ENCODE data around the gene DENND4A.

The DENND4A gene

DNA sequence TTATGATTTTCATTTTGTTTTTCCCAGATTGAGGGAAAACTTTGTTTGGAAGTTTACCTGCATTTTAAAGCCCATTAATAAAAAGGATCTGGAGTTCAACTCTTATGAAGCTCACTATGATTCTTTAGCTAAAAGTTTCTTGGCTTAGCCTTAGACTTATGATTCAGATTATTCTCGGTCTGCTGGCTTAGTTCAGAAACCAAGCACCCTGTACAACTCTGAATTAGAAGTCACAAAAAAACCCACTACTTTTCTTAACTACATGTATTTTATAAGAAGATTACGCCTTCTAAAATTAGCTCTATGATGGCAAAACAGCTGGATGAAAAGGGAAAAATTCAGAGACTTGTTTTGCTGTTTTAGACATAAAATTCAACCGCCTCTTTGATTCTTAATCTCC, 14.3 kb upstream of the DENND4A start:
- no peak for DNase-seq
- Histone ChIP-seq H3K9me3 (no peaks in the 10 kb centered on the region), H3K27ac (no peak overlapping the region), H3K4me3 (no peak overlapping the region), H3K36me3 (no peaks in the 10 kb centered on the region), H3K4me1 (peaks cover 0 to 7% (median 0%) of the 10 kb centered on the region in 4 donors), H3K27me3 (no peaks in the 10 kb centered on the region)
- intact Hi-C loops (cut with DNase I; ENCODE audit: low total_unique reads), result no loop called here
- TF ChIP-seq, protein P1, sequence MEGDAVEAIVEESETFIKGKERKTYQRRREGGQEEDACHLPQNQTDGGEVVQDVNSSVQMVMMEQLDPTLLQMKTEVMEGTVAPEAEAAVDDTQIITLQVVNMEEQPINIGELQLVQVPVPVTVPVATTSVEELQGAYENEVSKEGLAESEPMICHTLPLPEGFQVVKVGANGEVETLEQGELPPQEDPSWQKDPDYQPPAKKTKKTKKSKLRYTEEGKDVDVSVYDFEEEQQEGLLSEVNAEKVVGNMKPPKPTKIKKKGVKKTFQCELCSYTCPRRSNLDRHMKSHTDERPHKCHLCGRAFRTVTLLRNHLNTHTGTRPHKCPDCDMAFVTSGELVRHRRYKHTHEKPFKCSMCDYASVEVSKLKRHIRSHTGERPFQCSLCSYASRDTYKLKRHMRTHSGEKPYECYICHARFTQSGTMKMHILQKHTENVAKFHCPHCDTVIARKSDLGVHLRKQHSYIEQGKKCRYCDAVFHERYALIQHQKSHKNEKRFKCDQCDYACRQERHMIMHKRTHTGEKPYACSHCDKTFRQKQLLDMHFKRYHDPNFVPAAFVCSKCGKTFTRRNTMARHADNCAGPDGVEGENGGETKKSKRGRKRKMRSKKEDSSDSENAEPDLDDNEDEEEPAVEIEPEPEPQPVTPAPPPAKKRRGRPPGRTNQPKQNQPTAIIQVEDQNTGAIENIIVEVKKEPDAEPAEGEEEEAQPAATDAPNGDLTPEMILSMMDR (IDR thresholded peaks at IDR 0.05), result no peak

DNA sequence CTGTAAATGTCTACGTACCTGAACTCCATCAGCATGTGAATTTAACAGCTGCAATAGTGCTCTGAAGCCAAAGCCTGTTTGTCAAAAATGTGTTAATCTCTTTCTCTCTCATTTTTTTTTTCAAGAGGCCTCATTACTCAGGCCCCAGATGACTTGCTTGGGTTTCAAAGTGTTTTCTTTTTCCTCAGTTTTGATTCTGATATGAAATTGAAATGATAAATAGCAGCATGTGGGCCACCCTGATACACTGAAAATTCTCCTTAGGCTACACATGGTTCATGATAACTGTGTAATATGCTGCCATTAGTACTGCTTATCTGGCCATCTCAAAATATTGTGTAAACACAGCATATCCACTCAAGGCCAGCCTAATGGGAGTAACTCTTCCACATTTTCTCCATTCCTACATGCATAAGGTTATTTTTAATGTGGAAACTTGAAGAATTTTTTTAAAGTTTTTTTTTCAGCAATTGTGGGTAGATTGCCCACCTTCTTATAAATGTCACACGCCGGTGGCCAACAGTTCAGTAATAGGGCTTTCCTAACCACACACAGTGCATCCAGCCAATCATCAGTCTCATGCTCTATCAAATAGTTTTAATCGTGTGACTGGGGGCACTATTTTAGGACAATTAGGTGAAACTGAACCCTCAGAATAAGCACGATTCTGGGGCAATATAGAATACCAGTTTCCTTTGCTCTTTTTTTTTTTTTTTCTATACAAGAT, 13.1 kb upstream of the DENND4A start:
- DNase-seq, result no peak
- Histone ChIP-seq H3K27ac (no peak overlapping the region), H3K4me1 (peaks cover 0 to 7% (median 0%) of the 10 kb centered on the region in 4 donors), H3K4me3 (no peak overlapping the region), H3K9me3 (no peaks in the 10 kb centered on the region), H3K27me3 (no peaks in the 10 kb centered on the region), H3K36me3 (no peaks in the 10 kb centered on the region)
- intact Hi-C loops (cut with DNase I; ENCODE audit: low total_unique reads), result no loop called here
- TF ChIP-seq, protein P1 (IDR thresholded peaks at IDR 0.05), result no peak

DNA sequence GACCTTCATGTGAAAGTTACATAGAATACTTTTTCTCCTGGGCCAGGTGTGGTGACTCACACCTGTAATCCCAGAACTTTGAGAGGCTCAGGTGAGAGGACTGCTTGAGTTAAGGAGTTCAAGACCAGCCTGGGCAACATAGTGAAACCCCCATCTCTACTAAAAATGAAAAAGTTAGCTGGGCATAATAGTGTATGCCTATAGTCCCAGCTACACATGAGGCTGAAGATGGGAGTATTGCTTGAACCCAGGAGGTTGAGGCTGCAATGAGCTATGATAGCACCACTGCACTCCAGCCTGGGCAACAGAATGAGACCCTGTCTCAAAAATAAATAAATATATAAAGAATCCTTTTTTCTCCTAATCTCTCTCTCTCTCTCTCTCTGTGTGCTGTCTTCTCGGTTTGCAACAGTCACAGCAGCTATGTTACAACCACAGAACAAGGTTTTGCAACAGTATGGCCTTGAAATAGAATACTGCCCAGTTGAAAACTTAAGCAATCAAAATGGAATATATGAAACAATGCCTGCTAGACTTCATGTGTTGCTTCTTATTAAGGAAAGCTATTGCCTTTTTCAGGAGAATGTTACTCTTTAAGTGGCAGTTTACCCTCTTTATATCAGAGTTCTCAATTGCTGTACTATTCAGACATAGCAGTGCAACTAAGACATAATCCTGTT, 12.3 kb upstream of the DENND4A start:
- DNase-seq, result no peak
- Histone ChIP-seq H3K36me3 (no peaks in the 10 kb centered on the region), H3K27ac (no peak overlapping the region), H3K4me3 (no peak overlapping the region), H3K4me1 (peaks cover 0 to 7% (median 0%) of the 10 kb centered on the region in 4 donors), H3K27me3 (no peaks in the 10 kb centered on the region), H3K9me3 (no peaks in the 10 kb centered on the region)
- intact Hi-C loops (cut with DNase I; ENCODE audit: low total_unique reads), result no loop called here
- TF ChIP-seq, protein P1 (IDR thresholded peaks at IDR 0.05), result no peak

DNA sequence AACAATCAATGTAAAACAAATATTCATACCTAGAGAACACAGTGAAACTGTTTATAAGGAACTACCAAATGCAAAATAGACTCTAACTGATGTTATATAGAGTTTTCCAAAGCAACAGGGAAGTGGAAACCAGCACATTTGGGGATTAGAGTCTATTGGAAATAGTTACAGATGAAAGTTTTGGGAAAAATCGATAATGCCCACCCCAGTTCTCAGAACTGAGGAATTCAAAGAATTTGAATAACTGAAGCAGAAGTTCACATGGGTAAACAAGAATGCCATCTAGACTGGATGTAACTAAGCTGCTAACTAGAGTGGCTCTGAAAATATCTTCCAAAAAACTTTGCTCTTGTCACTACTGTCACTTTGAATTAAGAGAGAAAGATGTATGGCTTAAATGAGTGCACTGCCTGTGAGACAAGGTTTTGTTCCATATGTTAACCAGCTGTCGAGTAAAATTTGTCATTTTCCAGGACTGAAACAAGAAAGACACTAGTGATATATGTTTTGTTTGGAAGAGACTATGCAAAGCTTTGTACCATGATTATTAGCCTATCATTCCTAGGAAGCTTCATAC, 9.2 kb upstream of the DENND4A start:
- intact Hi-C loops (cut with DNase I; ENCODE audit: low total_unique reads), result no loop called here
- TF ChIP-seq, protein P1 (IDR thresholded peaks at IDR 0.05), result no peak
- Histone ChIP-seq H3K4me3 (no peak overlapping the region), H3K4me1 (peaks cover 0 to 3% (median 0%) of the 10 kb centered on the region in 4 donors), H3K9me3 (no peaks in the 10 kb centered on the region), H3K27ac (no peak overlapping the region), H3K36me3 (no peaks in the 10 kb centered on the region), H3K27me3 (no peaks in the 10 kb centered on the region)
- no peak for DNase-seq

DNA sequence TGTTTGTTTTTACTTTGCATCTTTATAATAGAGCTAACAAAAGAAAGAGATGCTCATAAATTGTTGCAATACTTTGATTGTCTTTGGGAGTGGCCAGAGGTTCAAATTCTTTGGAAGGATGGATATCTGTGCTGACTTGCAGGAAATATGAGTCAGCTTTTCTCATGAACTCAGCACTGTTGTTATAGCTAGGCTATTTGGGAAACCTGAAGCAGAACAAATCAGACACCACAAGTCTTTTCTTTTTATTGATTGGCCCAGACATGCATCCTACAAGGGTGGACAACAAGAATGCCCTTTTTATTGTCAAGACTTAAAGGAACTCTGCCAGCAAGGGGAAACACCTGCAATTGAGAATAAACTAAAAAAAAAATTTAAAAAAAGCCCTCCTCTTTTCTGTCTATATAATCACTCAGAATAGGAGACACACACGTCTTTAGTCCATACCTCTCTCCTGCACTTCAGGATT, 4.6 kb upstream of the DENND4A start:
- intact Hi-C loops (cut with DNase I; ENCODE audit: low total_unique reads), result no loop called here

More for the DNA sequence above, 4.6 kb upstream of the DENND4A start:
- Histone ChIP-seq H3K9me3 (no peaks in the 10 kb centered on the region), H3K27ac (no peak overlapping the region), H3K4me1 (peaks cover 0 to 6% (median 0%) of the 10 kb centered on the region in 4 donors), H3K36me3 (no peaks in the 10 kb centered on the region), H3K27me3 (no peaks in the 10 kb centered on the region), H3K4me3 (no peak overlapping the region)
- TF ChIP-seq, protein P1 (IDR thresholded peaks at IDR 0.05), result no peak
- no peak for DNase-seq
